Measurements from ENCODE around the gene RBBP4.
"Not testable (repeated sequence)": the region's sequence is repeated elsewhere in the genome, so short reads cannot be mapped to it uniquely, and the experiment has no call there.

RBBP4 gene

GRCh38 chr1:32695098-32695904, 44.3 kb downstream of the RBBP4 start:
- DNase-seq: no peak

- no peak for DNase-seq
Observed at GRCh38 chr1:32696041-32696440, 45.0 kb downstream of the RBBP4 start.

- not testable (repeated sequence) for DNase-seq
Observed at GRCh38 chr1:32696996-32697395, 46.0 kb downstream of the RBBP4 start.

- no peak for DNase-seq
Observed at GRCh38 chr1:32701421-32701911, 50.5 kb downstream of the RBBP4 start.

GRCh38 chr1:32701951-32702598, 51.1 kb downstream of the RBBP4 start:
- DNase-seq: no peak

- no peak for DNase-seq
Observed at GRCh38 chr1:32702599-32703478, 51.8 kb downstream of the RBBP4 start, which contains the start of gene SYNC. Gene SYNC, minus strand, starts transcription at chr1:32702770. Its CDS starts 110 bp downstream, at chr1:32702660.

- DNase-seq: no peak
Observed at GRCh38 chr1:32703479-32704291, 52.7 kb downstream of the RBBP4 start.

GRCh38 chr1:32705516-32705915, 54.5 kb downstream of the RBBP4 start:
- no peak for DNase-seq

GRCh38 chr1:32706491-32706890, 55.5 kb downstream of the RBBP4 start:
- no peak for DNase-seq

GRCh38 chr1:32709075-32709474, 58.1 kb downstream of the RBBP4 start:
- DNase-seq: no peak

- DNase-seq: no peak
Observed at GRCh38 chr1:32709476-32709875, 58.5 kb downstream of the RBBP4 start.

- not testable (repeated sequence) for DNase-seq
Observed at GRCh38 chr1:32711221-32711620, 60.2 kb downstream of the RBBP4 start.

- no peak for DNase-seq
Observed at GRCh38 chr1:32713081-32713480, 62.1 kb downstream of the RBBP4 start.

GRCh38 chr1:32714277-32714676, 63.3 kb downstream of the RBBP4 start:
- DNase-seq: no peak

GRCh38 chr1:32715901-32716311, 64.9 kb downstream of the RBBP4 start:
- DNase-seq: no peak

- no peak for DNase-seq
Observed at GRCh38 chr1:32716312-32717148, 65.5 kb downstream of the RBBP4 start.

- no peak for DNase-seq
Observed at GRCh38 chr1:32717503-32717902, 66.5 kb downstream of the RBBP4 start.

GRCh38 chr1:32718036-32718435, 67.0 kb downstream of the RBBP4 start:
- no peak for DNase-seq

GRCh38 chr1:32718527-32718926, 67.5 kb downstream of the RBBP4 start:
- DNase-seq: no peak

GRCh38 chr1:32719681-32720275, 68.8 kb downstream of the RBBP4 start:
- no peak for DNase-seq

Data from activated naive CD4-positive, alpha-beta T cell (primary cell).